DMS79 treated with DMSO at 0.1 percent for 48 hours (cell line): Measurements from ENCODE around the gene PBX1.
A peak's percentile ranks its signal among the peaks of the same experiment; 100 is the strongest.

Experiments
- DNase-seq: peaks from one replicate; lab custom pipeline; 2025; lab: John Stamatoyannopoulos, UW

The PBX1 gene

GRCh38 chr1:164759979-164760469 is 201.0 kb downstream of the PBX1 start:
- DNase-seq: no peak

DNA sequence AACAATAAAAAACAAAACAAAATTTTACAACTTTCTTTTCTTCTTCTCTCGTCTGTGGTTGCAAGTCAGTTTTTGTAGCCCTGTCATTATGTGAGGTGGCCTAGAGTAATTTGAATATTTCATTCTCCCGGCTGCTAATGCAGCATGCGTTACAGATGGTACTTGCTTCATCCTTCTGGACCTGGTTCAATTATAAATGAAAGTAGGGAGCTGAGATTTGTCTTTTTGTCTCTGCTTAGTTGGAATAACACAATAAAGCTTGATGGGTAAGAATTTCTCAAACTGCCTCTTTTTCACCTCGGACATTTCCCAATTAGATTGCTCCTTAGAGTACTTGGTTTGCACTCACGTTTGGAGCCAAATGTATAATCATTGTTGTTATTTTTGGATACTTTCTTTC is 201.6 kb downstream of the PBX1 start:
- no peak for DNase-seq

DNA sequence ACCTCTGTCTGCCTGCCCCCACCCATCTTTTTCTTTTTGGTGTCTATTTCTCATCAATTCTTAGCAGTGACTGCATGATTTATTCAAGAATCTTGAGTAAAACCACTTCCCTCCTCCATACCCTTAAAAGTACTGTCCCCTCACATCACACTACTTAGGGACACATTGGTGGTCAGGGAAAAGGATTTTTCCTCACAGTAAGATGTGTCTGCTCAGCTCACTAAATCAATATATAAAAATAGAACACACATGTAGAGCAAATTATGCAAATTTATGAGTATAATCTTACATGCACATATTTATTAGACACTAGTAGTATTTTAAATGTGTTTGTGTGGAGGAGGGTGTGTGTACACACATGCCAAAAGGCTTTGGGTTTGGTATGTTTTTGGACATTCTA is 202.0 kb downstream of the PBX1 start:
- no peak for DNase-seq

- DNase-seq: no peak
Measured at GRCh38 chr1:164763098-164763497, 204.1 kb downstream of the PBX1 start.

GRCh38 chr1:164764333-164764732 is 205.3 kb downstream of the PBX1 start:
- no peak for DNase-seq

DNA sequence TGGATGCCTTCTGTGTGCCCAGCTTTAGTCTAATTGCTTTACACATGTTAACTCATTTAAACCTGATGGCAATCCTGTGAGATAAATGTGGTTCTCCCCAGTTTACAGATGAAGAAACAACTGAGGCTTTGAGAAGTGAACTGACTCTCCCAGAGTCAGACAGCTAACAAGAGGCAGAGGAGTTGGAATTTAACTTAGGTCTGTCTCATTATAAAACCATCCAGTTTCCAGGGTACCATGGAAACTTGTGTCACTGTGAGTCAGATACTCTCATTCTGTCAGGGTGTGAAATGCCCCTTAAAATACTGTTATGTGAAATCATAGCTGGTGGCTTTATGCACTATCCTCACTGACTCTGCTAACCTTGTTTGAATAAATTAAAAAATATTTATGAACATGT is 206.6 kb downstream of the PBX1 start:
- DNase-seq: no peak

DNA sequence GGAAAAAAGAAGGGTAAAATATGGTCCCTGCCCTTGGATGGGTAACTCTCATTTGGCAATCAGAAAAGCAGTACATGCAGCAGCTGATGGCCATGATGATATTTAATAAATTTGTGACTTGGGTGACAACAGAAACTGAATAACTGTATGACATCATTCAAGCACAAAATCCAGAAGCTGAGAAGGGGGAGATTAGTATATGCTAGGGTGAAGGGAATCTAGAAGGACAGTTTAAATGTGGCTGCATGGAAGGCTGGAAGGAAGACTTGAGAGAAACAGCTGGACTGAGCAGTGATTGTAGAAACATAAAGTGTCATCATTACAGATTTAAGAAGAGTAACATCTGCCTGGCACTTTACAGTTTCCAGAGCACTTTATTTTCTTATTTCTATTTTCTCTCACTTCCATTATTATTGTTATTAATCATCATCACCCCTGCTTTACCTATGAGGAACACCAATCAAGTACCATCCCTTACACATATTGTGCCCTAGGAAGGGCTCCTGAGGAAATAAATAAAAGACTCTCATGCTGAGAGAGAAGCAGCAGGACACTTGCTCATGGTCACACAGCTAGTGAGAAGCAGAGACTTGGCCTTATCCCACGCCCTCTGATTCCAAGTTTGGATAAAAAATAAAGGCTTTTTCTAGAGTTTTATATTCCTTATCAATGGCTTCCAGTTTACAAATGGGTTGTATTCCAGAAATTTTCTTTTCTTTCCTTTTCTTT is 207.2 kb downstream of the PBX1 start:
- DNase-seq: no peak

DNA sequence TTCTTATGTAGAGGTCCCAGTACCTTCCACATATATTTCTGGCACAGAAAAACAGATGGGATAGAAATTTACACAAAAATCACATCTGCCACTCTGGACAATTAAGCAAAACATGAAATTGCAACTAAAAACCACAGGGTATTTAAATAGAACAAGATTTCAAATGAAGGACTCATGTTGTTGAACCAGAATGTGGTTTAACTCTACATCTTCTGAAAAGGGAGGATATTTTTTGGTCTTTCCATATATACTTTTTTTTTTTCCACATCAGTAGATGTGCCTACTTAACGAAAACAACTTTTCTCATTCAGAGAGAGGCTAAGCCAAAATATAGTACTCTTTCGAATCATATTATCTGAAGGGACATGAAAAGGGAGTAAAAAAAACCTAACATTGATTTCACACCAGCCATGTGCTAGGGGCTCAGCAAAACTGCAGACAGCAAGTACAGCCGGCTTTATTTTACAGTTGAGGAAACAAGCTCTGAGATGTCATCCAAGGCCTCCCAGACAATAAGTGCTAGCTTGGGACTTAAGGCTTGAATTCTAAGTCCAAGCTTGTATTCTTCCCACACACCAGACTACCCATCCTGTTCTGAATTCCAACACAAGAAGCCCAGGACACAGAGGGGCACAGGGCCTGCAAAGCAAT is 208.9 kb downstream of the PBX1 start:
- no peak for DNase-seq

DNA sequence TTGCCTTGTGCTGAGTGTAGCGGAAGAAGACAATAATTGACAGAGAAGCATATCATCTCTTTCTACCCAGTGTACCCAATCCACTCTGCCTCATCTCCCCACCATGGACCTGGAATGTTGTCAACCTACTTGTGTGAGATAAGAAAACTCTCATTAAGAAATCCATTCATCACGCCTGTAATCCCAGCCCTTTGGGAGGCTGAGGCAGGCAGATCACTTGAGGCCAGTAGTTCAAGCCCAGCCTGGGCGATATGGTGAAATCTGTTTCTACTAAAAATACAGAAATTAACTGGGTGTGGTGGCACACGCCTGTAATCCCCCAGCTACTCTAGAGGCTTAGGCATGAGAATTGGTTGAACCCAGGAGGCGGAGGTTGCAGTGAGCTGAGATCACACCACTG is 209.6 kb downstream of the PBX1 start:
- DNase-seq: no peak

- DNase-seq: no peak
Measured at GRCh38 chr1:164769486-164770130, 210.6 kb downstream of the PBX1 start.

GRCh38 chr1:164770131-164770529 is 211.1 kb downstream of the PBX1 start:
- no peak for DNase-seq

DNA sequence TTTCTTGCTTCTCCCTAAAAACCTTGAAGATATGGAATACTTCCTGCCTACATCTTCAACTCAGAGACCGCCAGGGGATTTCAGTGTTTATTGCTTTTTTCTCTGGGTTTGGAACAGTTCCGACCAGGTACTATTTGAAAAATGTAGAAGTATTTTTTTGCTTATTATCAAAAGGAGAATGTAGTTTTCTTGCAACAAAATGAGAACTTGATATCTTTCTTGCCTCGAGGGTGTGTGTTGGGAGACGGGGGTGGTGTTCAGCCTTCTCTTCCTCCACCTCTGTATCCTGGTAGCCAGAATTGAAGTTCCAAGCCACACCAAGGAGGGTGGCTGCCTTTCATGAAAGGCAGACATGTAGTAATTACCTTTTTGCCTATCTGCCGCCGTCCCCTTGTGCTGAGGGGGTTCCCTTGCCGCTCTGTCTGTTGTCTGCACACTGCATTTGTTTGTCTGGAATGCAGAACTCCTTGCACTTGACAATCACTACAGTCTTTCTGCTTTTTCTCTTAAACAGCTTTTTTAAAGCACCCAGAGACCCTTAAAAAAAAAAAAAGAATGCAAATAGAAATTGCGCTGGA is 212.1 kb downstream of the PBX1 start:
- DNase-seq: no peak

- no peak for DNase-seq
Measured at GRCh38 chr1:164771619-164772361, 212.8 kb downstream of the PBX1 start.

DNA sequence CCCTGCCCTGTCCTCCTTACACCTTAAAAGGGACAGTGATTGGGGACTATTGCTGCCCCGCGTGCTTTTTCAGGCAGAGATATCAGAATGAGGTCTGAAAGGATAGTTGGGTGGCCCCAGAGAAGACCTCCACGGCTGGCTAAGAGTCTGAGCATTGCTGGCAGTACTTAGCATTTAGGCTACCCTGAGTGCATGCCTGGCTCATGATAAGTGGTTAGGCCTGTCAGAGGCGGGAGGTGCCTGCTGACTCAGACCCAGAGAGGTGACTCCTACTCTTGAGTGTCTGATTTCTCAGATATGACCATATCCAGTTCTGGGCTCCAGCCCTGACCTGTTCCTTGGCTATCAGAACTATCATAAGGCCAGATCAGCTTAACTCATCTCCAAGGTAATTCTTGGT is 213.7 kb downstream of the PBX1 start:
- peak; percentile 51 for DNase-seq

- no peak for DNase-seq
Measured at GRCh38 chr1:164773102-164773501, 214.1 kb downstream of the PBX1 start.

GRCh38 chr1:164774413-164774812 is 215.4 kb downstream of the PBX1 start:
- DNase-seq: no peak

- DNase-seq: no peak
Measured at GRCh38 chr1:164774819-164775654, 216.1 kb downstream of the PBX1 start.

DNA sequence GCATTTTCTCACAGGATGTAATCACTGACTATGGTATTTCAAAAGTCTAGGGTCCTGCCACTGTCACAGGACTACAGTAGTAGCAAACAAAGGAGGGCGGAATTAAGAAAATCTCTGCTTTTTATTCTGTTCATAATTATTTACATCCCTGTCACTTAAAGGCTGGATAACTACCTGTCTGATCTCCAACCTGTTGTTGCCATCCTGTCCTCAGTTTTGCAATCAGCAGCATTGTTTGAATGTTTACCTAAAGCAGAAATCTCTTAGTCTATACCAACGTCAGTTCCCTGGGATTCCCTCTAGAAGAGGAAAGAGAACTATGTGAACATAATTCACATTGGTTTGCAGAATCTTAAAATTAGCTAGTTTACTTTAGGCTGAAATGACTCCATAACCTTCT is 218.5 kb downstream of the PBX1 start:
- no peak for DNase-seq

GRCh38 chr1:164779376-164779775 is 220.4 kb downstream of the PBX1 start:
- DNase-seq: no peak

DNA sequence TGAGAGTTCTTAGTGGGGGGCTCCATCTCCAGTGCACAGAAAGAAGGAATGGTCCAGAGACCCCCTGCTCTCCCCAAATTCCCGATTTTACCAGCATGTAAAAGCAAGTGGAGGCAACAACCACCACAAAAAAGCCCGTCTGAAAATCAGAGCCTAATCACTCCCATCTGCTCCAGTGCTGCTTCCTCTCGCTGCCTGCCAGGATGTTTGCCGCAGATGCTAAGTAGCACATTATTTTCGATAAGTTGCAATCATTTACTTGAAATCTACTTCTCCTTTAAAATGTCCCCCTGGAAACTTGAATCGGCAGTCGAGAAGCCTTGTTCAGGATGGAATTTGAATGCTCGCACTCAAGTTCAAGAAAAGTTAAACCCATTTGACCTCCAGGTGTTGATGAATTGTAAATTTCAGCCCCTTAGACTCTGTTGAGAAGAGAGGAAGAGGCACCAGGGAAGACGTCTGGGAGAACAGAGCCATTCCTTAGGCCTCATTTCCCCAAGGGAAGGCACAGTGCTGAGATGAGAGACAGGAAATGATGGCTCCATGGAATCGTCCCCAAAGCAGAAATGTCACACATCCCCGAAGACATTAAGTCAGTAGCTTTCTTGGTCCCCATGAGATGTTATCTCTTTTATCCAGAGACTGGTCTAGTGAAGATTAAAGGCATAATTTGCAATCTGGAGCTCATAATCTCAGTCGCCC is 221.3 kb downstream of the PBX1 start:
- DNase-seq: no peak

GRCh38 chr1:164780863-164781262 is 221.9 kb downstream of the PBX1 start:
- DNase-seq: no peak
